GM23338 (cell line): Measurements from ENCODE around the gene RIT2. TPM values are rescaled to one million over a fixed set of nuclear protein-coding genes. Genes with fewer than 3 reads are reported as not detected.

Experiments
- ATAC-seq: fragments of 200-7000 bp; cut with Tn5 transposase; 3 replicates; pipeline ENCODE4 v1.9.1; 2020
- DNase-seq: peaks from one replicate; pipeline ENCODE4 v3.0.0-alpha.2; 2015; ENCODE audit warnings: low spot score
- H2AFZ ChIP-seq: fragments of 200-600 bp; sonication (generic); 2 replicates; pipeline ENCODE4 v1.8.0; 2016; ENCODE audit warnings: antibody characterized with exemption, mild to moderate bottlenecking, moderate library complexity
- H3F3A ChIP-seq: fragments of 200-600 bp; sonication (generic); replicated peaks from 2 replicates; pipeline ENCODE4 v1.8.0; 2017; ENCODE audit warnings: antibody characterized with exemption, mixed run types, low read depth
- H3K27ac ChIP-seq: fragments of 200-600 bp; sonication (generic); 2 replicates; pipeline ENCODE4 v1.6.1; 2016; ENCODE audit warnings: low read depth
- H3K27me3 ChIP-seq: fragments of 200-600 bp; sonication (generic); 2 replicates; pipeline ENCODE4 v1.8.0; 2016; ENCODE audit warnings: mild to moderate bottlenecking, mixed run types, moderate library complexity; ENCODE audit not compliant: insufficient read depth
- H3K36me3 ChIP-seq: fragments of 200-600 bp; sonication (generic); 2 replicates; pipeline ENCODE4 v1.8.0; 2016; ENCODE audit warnings: mild to moderate bottlenecking; ENCODE audit not compliant: insufficient read depth
- H3K4me1 ChIP-seq: fragments of 200-600 bp; sonication (generic); 2 replicates; pipeline ENCODE4 v1.8.0; 2016; ENCODE audit warnings: mild to moderate bottlenecking, moderate library complexity; ENCODE audit not compliant: insufficient read depth
- H3K4me2 ChIP-seq: fragments of 200-600 bp; sonication (generic); 2 replicates; pipeline ENCODE4 v1.7.1; 2017; ENCODE audit warnings: mixed run types
- H3K4me3 ChIP-seq: fragments of 200-600 bp; sonication (generic); 2 replicates; pipeline ENCODE4 v1.6.1; 2016; ENCODE audit warnings: mixed run types
- H3K79me2 ChIP-seq: fragments of 200-600 bp; sonication (generic); replicated peaks from 2 replicates; pipeline ENCODE4 v1.8.0; 2017; ENCODE audit warnings: mild to moderate bottlenecking; ENCODE audit not compliant: insufficient read depth
- H3K9me2 ChIP-seq: fragments of 200-600 bp; sonication (generic); 2 replicates; pipeline ENCODE4 v1.8.0; 2017; ENCODE audit not compliant: insufficient read depth
- H4K20me1 ChIP-seq: fragments of 200-600 bp; sonication (generic); replicated peaks from 2 replicates; pipeline ENCODE4 v1.8.0; 2017; ENCODE audit warnings: mild to moderate bottlenecking; ENCODE audit not compliant: insufficient read depth
- H3K27ac Mint-ChIP-seq: 2 replicates; pipeline ENCODE4 v1.8.0; 2020; ENCODE audit warnings: inconsistent platforms, mild to moderate bottlenecking, moderate library complexity, mixed read lengths
- H3K27me3 Mint-ChIP-seq: 3 replicates; pipeline ENCODE4 v1.8.0; 2022; ENCODE audit warnings: low read depth, mild to moderate bottlenecking, moderate library complexity, mixed read lengths, inconsistent platforms; ENCODE audit not compliant: insufficient read depth, poor library complexity
- H3K36me3 Mint-ChIP-seq: 3 replicates; pipeline ENCODE4 v1.8.0; 2021; ENCODE audit warnings: low read depth, mild to moderate bottlenecking, inconsistent platforms, moderate library complexity, mixed read lengths
- H3K4me1 Mint-ChIP-seq: 3 replicates; pipeline ENCODE4 v1.8.0; 2020; ENCODE audit warnings: mild to moderate bottlenecking, inconsistent platforms, mixed read lengths
- H3K4me3 Mint-ChIP-seq: 3 replicates; pipeline ENCODE4 v1.8.0; 2021; ENCODE audit warnings: moderate library complexity, mild to moderate bottlenecking, inconsistent platforms, mixed read lengths
- H3K9me3 Mint-ChIP-seq: 3 replicates; pipeline ENCODE4 v1.8.0; 2020; ENCODE audit warnings: moderate library complexity, mild to moderate bottlenecking, inconsistent platforms, mixed read lengths
- CREB1 ChIP-seq: fragments of 250-450 bp; sonication (Bioruptor Pico); IDR thresholded peaks from 2 replicates; pipeline ENCODE4 v1.5.0; 2020; ENCODE audit warnings: low read depth, mild to moderate bottlenecking, moderate library complexity
- ETS1 ChIP-seq: IDR thresholded peaks from 2 replicates; pipeline ENCODE4 v1.6.1; 2016; ENCODE audit warnings: antibody characterized with exemption
- EZH2 ChIP-seq: fragments of 200-600 bp; sonication (generic); IDR thresholded peaks from one replicate; pipeline ENCODE4 v1.8.0; 2017; ENCODE audit warnings: antibody characterized with exemption, mild to moderate bottlenecking, low read depth; ENCODE audit not compliant: unreplicated experiment
- EZH2phosphoT487 ChIP-seq: fragments of 200-600 bp; sonication (generic); IDR thresholded peaks from one replicate; pipeline ENCODE4 v1.8.1; 2018; ENCODE audit warnings: antibody characterized with exemption; ENCODE audit not compliant: unreplicated experiment
- JUNB ChIP-seq: IDR thresholded peaks from one replicate; pipeline ENCODE4 v1.6.1; 2016; ENCODE audit warnings: antibody characterized with exemption; ENCODE audit not compliant: unreplicated experiment
- NANOG ChIP-seq: IDR thresholded peaks from 2 replicates; pipeline ENCODE4 v1.6.1; 2016; ENCODE audit warnings: antibody characterized with exemption, borderline replicate concordance
- POLR2AphosphoS5 ChIP-seq: IDR thresholded peaks from 2 replicates; pipeline ENCODE4 v1.6.1; 2016; ENCODE audit warnings: antibody characterized with exemption, low read depth
- REST ChIP-seq: IDR thresholded peaks from one replicate; pipeline ENCODE4 v1.6.1; 2018; ENCODE audit warnings: antibody characterized with exemption; ENCODE audit not compliant: unreplicated experiment
- STAT1 ChIP-seq: IDR thresholded peaks from one replicate; pipeline ENCODE4 v1.6.1; 2016; ENCODE audit warnings: antibody characterized with exemption; ENCODE audit not compliant: unreplicated experiment
- ZNF114 ChIP-seq: fragments of 250-450 bp; sonication (Bioruptor Pico); IDR thresholded peaks from 2 replicates; pipeline ENCODE4 v1.5.0; 2020; ENCODE audit warnings: mild to moderate bottlenecking, moderate library complexity
- ZNF331 ChIP-seq: fragments of 250-450 bp; sonication (Bioruptor Pico); IDR thresholded peaks from 2 replicates; pipeline ENCODE4 v1.5.0; 2020; ENCODE audit warnings: low read depth, mild to moderate bottlenecking, moderate library complexity
- polyA plus RNA-seq: library from polyadenylated mRNA; unstranded; fragments of >200 nt; fragmentation: Nextera tagmentation; extraction: Ambion mirVana; gene quantifications from 2 replicates; pipeline ENCODE4 v1.2.1, GENCODE V29; 2016
- total RNA-seq: library from RNA; depleted of rRNA; stranded (reverse); fragments of >200 nt; shearing (Covaris generic); gene quantifications from 2 replicates; pipeline ENCODE4 v1.2.3, GENCODE V29; 2014
- TF ChIP-seq, protein P1 (sequence below): fragments of 250-450 bp; sonication (Bioruptor Pico); IDR thresholded peaks from 2 replicates; pipeline ENCODE4 v1.5.0; 2020; ENCODE audit warnings: mild to moderate bottlenecking, moderate library complexity
- TF ChIP-seq, protein P2 (sequence below), 2 experiments: fragments of 200-600 bp in 1 of 2; sonication (generic) in 1 of 2; conservative IDR thresholded peaks; 2 replicates each; pipeline versions ENCODE4 v1.5.1 to v1.6.1; 2016 to 2017; ENCODE audit warnings: antibody characterized with exemption in 2 of 2, low read depth in 2 of 2, mild to moderate bottlenecking in 2 of 2, moderate library complexity in 1 of 2

The RIT2 gene
- total and polyA plus RNA-seq, 2 experiments from 2014 or later: 1.9 to 8.8 TPM

- Histone ChIP-seq H3K27ac (no peak overlapping the region), H3F3A (no peaks in the 10 kb centered on the region), H3K4me2 (no peak overlapping the region), H3K79me2 (no peaks in the 10 kb centered on the region), H3K4me1 (peaks cover 12% of the 10 kb centered on the region; the same call in 1 of the 2 replicates), H2AFZ (no peak overlapping the region), H3K27me3 (no peaks in the 10 kb centered on the region), H4K20me1 (no peaks in the 10 kb centered on the region), H3K36me3 (no peaks in the 10 kb centered on the region), H3K4me3 (no peak overlapping the region), H3K9me2 (no peaks in the 10 kb centered on the region)
- H3K27ac Mint-ChIP-seq: no peak overlapping the region
- H3K27me3 Mint-ChIP-seq: no peaks in the 10 kb centered on the region
- no peak overlapping the region for H3K4me3 Mint-ChIP-seq
- DNase-seq (no peak), ATAC-seq (no peak)
- no peak for TF ChIP-seq REST
- no peak for TF ChIP-seq ZNF114
- TF ChIP-seq STAT1: no peak
- TF ChIP-seq NANOG: no peak
- TF ChIP-seq ZNF331 (CRISPR knock-in tag): no peak
- TF ChIP-seq EZH2: no peak
- TF ChIP-seq POLR2AphosphoS5: no peak
- TF ChIP-seq JUNB: no peak
- TF ChIP-seq CREB1 (CRISPR knock-in tag): no peak
- no peak for TF ChIP-seq EZH2phosphoT487
- TF ChIP-seq, protein P1, sequence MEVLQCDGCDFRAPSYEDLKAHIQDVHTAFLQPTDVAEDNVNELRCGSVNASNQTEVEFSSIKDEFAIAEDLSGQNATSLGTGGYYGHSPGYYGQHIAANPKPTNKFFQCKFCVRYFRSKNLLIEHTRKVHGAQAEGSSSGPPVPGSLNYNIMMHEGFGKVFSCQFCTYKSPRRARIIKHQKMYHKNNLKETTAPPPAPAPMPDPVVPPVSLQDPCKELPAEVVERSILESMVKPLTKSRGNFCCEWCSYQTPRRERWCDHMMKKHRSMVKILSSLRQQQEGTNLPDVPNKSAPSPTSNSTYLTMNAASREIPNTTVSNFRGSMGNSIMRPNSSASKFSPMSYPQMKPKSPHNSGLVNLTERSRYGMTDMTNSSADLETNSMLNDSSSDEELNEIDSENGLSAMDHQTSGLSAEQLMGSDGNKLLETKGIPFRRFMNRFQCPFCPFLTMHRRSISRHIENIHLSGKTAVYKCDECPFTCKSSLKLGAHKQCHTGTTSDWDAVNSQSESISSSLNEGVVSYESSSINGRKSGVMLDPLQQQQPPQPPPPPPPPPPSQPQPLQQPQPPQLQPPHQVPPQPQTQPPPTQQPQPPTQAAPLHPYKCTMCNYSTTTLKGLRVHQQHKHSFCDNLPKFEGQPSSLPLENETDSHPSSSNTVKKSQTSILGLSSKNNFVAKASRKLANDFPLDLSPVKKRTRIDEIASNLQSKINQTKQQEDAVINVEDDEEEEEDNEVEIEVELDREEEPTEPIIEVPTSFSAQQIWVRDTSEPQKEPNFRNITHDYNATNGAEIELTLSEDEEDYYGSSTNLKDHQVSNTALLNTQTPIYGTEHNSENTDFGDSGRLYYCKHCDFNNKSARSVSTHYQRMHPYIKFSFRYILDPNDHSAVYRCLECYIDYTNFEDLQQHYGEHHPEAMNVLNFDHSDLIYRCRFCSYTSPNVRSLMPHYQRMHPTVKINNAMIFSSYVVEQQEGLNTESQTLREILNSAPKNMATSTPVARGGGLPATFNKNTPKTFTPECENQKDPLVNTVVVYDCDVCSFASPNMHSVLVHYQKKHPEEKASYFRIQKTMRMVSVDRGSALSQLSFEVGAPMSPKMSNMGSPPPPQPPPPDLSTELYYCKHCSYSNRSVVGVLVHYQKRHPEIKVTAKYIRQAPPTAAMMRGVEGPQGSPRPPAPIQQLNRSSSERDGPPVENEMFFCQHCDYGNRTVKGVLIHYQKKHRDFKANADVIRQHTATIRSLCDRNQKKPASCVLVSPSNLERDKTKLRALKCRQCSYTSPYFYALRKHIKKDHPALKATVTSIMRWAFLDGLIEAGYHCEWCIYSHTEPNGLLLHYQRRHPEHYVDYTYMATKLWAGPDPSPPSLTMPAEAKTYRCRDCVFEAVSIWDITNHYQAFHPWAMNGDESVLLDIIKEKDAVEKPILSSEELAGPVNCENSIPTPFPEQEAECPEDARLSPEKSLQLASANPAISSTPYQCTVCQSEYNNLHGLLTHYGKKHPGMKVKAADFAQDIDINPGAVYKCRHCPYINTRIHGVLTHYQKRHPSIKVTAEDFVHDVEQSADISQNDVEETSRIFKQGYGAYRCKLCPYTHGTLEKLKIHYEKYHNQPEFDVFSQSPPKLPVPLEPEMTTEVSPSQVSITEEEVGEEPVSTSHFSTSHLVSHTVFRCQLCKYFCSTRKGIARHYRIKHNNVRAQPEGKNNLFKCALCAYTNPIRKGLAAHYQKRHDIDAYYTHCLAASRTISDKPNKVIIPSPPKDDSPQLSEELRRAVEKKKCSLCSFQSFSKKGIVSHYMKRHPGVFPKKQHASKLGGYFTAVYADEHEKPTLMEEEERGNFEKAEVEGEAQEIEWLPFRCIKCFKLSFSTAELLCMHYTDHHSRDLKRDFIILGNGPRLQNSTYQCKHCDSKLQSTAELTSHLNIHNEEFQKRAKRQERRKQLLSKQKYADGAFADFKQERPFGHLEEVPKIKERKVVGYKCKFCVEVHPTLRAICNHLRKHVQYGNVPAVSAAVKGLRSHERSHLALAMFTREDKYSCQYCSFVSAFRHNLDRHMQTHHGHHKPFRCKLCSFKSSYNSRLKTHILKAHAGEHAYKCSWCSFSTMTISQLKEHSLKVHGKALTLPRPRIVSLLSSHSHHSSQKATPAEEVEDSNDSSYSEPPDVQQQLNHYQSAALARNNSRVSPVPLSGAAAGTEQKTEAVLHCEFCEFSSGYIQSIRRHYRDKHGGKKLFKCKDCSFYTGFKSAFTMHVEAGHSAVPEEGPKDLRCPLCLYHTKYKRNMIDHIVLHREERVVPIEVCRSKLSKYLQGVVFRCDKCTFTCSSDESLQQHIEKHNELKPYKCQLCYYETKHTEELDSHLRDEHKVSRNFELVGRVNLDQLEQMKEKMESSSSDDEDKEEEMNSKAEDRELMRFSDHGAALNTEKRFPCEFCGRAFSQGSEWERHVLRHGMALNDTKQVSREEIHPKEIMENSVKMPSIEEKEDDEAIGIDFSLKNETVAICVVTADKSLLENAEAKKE (CRISPR knock-in tag): no peak
- TF ChIP-seq, protein P2, sequence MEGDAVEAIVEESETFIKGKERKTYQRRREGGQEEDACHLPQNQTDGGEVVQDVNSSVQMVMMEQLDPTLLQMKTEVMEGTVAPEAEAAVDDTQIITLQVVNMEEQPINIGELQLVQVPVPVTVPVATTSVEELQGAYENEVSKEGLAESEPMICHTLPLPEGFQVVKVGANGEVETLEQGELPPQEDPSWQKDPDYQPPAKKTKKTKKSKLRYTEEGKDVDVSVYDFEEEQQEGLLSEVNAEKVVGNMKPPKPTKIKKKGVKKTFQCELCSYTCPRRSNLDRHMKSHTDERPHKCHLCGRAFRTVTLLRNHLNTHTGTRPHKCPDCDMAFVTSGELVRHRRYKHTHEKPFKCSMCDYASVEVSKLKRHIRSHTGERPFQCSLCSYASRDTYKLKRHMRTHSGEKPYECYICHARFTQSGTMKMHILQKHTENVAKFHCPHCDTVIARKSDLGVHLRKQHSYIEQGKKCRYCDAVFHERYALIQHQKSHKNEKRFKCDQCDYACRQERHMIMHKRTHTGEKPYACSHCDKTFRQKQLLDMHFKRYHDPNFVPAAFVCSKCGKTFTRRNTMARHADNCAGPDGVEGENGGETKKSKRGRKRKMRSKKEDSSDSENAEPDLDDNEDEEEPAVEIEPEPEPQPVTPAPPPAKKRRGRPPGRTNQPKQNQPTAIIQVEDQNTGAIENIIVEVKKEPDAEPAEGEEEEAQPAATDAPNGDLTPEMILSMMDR (conservative IDR thresholded peaks at IDR 0.05; ENCODE audit: low read depth in 2 of 2): no peak
- TF ChIP-seq ETS1: no peak
- H3K4me1 Mint-ChIP-seq: peaks cover 9% of the 10 kb centered on the region
- no peaks in the 10 kb centered on the region for H3K36me3 Mint-ChIP-seq
- no peaks in the 10 kb centered on the region for H3K9me3 Mint-ChIP-seq
These were observed 260.9 kb downstream of the RIT2 start for GRCh38 chr18:42854558-42854957.
